GM19372 (cell line): ENCODE measurements around the gene DNAJB8.

Experiments used
- ATAC-seq: cut with Tn5 transposase; IDR thresholded peaks from one replicate; pipeline ENCODE4 v1.9.1; 2021; ENCODE audit warnings: mild to moderate bottlenecking, low read depth, moderate library complexity; ENCODE audit not compliant: unreplicated experiment

The DNAJB8 gene

GRCh38 chr3:128495435-128495970 lies 28.8 kb upstream of the DNAJB8 start:
- ATAC-seq = no peak

DNA sequence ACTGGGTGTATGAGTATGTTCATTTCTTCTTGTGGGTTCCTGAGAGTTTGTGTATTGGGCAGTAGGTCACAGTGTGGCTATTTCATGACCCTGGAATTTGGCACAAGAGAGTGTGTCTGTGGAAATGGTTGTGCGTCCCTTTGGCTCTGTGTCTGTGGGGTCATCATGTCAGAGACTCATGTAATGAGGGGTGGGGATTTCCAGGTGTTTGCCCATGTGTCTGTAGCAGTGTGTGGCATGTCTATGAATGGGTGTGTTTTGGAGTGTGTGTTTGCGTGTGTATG lies 27.6 kb upstream of the DNAJB8 start:
- ATAC-seq = no peak

DNA sequence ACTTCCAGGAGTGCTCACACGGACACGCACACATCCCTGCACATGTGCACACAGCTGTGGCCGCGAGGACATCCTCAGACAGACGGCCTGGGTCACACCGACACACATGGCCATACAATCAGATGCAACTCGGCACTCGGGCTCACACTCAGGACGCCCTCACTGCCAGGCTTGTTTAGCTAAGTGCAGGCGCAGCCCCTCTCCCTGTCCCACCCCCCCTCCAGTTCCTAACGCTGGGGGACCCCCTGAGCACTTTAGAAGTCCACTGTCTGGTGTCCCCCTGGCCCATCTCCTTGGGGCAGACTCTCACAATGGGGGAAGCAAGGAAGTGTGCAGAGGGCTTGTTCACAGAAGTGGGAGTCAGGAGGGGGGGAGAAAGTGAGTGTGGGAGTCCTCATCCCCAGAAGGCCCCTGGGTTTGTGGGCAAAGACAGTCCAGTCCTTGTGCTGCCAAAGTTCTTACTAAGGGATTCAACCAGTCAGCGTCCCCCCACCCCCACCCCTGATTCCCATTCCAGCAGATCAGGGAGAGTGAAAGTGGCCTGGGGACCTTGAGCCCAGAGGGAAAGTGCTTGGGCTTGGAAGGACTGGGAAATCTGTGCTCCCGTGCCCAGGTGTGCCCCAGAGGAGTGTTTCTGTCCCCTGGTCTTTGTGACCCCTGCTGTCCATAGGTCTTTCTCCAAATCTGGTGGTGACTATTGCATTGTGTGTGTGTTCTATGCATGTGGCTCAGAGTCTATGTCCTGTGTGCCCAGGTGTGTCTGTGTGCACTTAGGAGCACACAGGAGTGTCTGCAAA lies 27.1 kb upstream of the DNAJB8 start:
- ATAC-seq = no peak

DNA sequence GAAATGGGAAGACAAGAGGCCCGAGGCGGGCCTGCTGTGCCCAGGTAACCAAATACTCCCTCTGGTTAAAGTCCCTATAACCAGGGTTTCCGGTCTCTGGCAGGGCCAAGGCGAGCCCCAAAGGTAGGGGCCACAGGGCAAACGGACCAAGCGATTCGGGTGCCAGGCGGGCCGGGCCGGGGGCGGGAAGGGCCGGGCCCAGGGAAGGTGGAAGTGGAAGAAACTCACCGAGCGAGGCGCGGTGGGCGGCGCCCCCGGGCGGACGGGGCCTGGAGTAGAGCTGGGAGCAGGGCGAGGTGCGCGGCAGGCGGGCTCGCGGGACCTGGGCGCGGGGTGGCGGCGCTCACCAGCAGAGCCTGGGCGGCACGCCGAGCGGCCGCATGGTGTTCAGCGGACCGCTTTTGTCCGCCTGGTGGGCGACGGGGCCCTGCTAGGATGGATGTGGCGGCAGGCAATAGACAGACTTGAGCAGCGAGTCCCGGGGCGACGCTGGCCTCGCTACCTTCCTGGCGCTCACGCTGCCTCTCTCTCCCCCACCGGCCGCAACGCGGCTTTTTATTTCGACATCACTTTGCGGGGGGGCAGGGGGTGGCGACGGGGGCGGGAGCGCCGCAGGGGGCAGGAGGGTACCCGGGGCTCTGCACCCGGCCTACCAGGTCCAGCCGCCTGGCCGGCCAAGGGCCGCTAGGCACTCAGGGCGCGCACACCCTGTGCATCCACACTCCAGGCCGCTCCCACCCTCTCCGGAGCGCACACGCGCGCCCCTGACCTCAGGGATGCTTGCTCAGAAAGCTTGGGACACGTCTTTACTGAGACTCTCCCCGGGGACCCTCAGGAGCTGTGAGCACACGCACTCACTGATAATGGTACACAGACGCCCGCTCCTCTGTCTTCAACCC lies 26.2 kb upstream of the DNAJB8 start, which contains the start of gene GATA2:
Gene GATA2, minus strand, starts transcription at position 531 of the 899 bp plus-strand sequence. CDS start 6,170 bp downstream, outside the sequence.
- ATAC-seq = no peak

- no peak for ATAC-seq
Observed at GRCh38 chr3:128491941-128492670, 25.4 kb upstream of the DNAJB8 start.

- no peak for ATAC-seq
Observed at GRCh38 chr3:128491691-128491940, 24.9 kb upstream of the DNAJB8 start.

- ATAC-seq = no peak
Observed at GRCh38 chr3:128490915-128491690, 24.4 kb upstream of the DNAJB8 start.

- ATAC-seq = no peak
Observed at GRCh38 chr3:128490650-128490914, 23.9 kb upstream of the DNAJB8 start.

DNA sequence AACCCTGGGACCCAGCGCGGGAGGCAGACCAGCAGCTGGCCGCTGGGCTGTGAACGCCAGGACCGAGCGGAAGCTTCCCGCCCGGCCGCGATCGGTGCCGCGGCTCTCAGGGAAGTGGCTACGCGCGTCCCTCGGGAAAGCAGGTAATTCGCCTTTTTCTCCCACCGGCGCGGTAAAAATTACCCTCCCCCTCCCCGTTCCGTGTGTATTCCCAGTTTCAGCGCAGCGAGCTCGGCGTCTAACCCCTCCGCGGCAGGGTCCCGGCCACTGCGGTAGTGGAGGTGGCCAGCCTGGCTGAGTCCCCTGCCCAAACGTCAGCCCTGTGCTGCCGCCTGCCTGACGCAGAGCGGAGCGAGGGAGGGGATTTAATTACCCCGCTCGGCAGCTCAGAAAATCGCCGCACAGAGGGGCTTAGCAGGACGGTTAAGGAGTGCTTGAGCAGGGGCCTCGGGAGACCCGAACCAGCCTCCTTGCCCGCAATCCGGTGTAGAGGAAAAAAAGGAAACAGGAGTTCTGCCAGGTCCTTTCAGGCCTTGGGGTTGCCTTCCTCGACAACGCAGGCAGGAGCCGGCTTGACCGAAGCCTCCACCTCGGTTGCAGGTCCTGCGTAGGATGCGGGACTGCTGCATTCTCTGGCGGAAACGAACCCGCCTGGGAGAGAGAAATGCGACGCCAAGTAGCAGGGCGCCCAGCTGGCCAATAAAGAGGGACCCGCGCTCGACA lies 23.4 kb upstream of the DNAJB8 start:
- ATAC-seq = no peak

GRCh38 chr3:128489674-128489926 lies 22.9 kb upstream of the DNAJB8 start:
- ATAC-seq = no peak

DNA sequence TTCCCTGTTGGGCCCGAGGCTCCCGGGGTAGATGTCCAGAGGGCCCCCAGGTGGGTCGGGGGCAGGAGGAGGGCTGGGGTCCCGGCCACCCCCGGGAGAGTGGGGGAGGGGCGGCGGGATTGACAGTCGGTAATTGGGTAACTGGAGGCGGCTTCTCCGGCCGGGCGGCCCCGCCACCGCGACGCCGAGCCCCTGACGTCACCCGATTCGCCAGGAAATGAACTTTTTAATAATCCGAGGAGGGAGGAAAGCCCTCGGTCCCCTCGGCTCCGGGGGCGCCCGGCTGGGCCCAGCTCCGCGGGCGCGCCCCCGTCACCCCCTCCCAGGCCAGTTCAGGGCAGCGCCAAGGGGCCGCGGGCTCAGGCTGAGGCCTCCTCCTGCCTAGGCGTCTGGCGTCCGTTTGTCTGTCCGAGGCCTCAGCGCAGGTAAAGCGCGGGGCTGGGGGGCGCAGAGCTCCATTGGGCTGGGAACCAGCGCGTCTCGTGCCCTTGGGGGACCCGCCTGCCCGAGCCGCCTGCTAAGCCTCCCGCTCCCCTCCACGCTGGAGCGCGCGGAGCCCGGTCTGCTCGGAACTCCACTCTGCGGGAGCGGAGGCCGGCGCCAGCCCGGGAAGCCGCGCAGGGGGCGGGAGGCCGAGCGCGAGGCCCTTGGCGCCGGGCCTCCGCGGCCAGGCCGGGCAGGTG lies 22.4 kb upstream of the DNAJB8 start:
- ATAC-seq = no peak

- no peak for ATAC-seq
Observed at GRCh38 chr3:128488636-128488990, 21.9 kb upstream of the DNAJB8 start.

- no peak for ATAC-seq
Observed at GRCh38 chr3:128487813-128488635, 21.3 kb upstream of the DNAJB8 start.

DNA sequence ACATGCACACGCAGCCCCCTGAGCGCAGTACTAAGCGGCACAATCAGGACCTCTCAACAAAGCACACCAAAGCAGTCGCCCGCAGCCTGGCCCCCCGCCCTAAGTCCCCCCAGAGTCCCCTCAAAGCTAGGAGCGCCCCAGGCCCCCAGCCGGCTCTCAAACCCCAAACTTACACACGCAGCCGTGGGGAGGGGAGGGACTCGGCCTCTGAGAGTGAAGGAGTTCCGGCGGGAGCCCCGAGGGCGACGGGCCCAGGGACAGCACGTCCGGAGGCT lies 20.8 kb upstream of the DNAJB8 start:
- no peak for ATAC-seq

DNA sequence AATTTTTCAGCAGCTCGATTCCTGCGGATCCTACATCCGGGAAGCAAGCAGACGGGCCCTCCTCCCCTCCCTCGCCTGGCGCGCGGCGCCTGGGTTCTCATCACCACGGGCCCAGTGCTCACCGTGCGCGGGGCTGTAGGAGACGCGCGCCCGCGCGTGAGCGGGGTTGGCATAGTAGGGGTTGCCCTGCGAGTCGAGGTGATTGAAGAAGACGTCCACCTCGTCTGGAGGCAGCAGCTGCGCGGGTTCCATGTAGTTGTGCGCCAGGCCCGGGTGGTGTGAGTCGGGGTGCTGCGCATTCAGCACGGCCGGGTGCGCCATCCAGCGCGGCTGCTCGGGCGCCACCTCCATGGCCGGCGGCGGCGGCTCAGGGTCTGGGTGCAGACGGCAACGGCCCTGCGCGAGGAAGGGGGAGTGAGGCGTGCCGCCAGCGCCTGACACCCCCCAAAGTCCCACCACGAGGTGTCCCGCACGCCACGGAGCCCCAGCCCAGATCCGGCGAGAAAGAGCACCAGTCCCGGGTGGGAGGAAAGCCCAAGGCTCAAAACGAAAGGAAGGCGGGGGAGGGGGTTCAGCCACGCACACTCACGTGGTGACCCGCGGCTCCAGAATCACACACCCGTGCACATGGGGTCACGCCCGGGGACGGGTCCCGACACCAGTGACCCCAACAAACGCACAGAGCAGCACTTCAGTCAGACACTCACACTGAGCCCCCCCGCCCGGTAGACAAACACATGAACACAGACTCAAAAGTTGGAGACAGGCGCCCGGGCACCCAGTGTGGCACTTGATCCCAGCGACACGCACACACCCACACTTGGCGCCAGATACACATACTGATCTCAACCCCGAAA lies 20.2 kb upstream of the DNAJB8 start:
- ATAC-seq = no peak

- ATAC-seq = no peak
Observed at GRCh38 chr3:128486205-128486628, 19.5 kb upstream of the DNAJB8 start.

DNA sequence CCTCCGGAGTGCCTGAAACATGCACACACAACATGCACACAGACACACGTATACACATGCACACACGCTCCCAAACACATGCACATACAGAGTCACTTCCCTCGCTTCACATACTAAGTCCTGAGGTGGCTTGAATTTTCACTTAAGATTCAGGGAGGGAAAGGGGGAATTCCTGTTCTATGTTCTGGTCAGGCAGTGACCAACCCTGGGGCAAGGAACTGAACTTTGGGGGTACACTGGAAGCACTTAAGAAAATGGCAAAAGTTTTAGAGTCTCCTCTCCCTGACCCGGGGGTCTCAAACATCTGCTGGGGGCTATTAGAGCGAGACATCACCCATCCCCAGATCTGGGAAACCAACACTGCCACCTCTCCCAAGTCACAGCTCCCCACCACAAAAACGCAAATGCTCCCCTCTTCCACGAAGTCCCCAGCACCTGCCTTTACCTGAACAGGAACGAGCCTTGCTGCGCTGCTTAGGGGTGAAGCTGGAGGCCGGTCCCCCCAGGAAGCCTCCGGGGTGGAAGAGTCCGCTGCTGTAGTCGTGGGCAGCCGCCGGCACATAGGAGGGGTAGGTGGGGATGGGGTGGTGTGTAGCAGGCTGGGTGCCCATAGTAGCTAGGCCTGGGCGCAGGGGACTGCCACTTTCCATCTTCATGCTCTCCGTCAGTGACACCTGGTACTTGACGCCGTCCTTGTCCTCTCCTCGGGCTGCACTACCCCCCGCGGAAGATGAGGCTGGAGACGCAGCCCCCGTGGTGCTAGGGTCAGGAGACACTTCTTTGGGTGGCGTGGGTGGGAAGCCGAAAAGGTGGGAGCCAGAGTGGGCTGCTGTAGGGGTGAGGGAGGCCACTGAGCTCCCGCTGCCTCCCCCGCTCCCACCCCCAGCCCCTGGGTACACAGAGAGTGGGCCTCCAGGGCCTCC lies 18.9 kb upstream of the DNAJB8 start:
- ATAC-seq = no peak
